Activated T-helper 9 cell treated with anti-CD3 and anti-CD28 coated beads, Interleukin-2, amount 50 U/mL, for 16 hours (primary cell): ENCODE measurements around the gene ARHGAP15.

Experiments
- DNase-seq: peaks from one replicate; pipeline ENCODE4 v3.0.0-alpha.2; 2020; ENCODE audit warnings: low read depth

The ARHGAP15 gene

GRCh38 chr2:143582046-143582747, 453.0 kb downstream of the ARHGAP15 start:
- no peak for DNase-seq

GRCh38 chr2:143584936-143585335, 455.7 kb downstream of the ARHGAP15 start:
- DNase-seq: no peak

- no peak for DNase-seq
Measured at GRCh38 chr2:143586119-143586518, 456.9 kb downstream of the ARHGAP15 start.

- no peak for DNase-seq
Measured at GRCh38 chr2:143588746-143589145, 459.5 kb downstream of the ARHGAP15 start.

- DNase-seq: no peak
Measured at GRCh38 chr2:143594161-143594560, 464.9 kb downstream of the ARHGAP15 start.

- DNase-seq: no peak
Measured at GRCh38 chr2:143594745-143595144, 465.5 kb downstream of the ARHGAP15 start.

- no peak for DNase-seq
Measured at GRCh38 chr2:143600116-143600515, 470.9 kb downstream of the ARHGAP15 start.

GRCh38 chr2:143601828-143602227, 472.6 kb downstream of the ARHGAP15 start:
- no peak for DNase-seq

- no peak for DNase-seq
Measured at GRCh38 chr2:143603035-143603655, 473.9 kb downstream of the ARHGAP15 start.

GRCh38 chr2:143603846-143604565, 474.8 kb downstream of the ARHGAP15 start:
- DNase-seq: no peak

GRCh38 chr2:143604566-143604959, 475.3 kb downstream of the ARHGAP15 start:
- DNase-seq: no peak

- no peak for DNase-seq
Measured at GRCh38 chr2:143607231-143608062, 478.2 kb downstream of the ARHGAP15 start.

- no peak for DNase-seq
Measured at GRCh38 chr2:143608063-143608423, 478.8 kb downstream of the ARHGAP15 start.

GRCh38 chr2:143608758-143609157, 479.5 kb downstream of the ARHGAP15 start:
- no peak for DNase-seq

- no peak for DNase-seq
Measured at GRCh38 chr2:143611336-143611735, 482.1 kb downstream of the ARHGAP15 start.

- no peak for DNase-seq
Measured at GRCh38 chr2:143615562-143615961, 486.3 kb downstream of the ARHGAP15 start.

GRCh38 chr2:143616452-143616851, 487.2 kb downstream of the ARHGAP15 start:
- DNase-seq: no peak

GRCh38 chr2:143617803-143618415, 488.7 kb downstream of the ARHGAP15 start:
- DNase-seq: no peak

GRCh38 chr2:143622106-143622505, 492.9 kb downstream of the ARHGAP15 start:
- no peak for DNase-seq

GRCh38 chr2:143623231-143623908, 494.2 kb downstream of the ARHGAP15 start:
- no peak for DNase-seq

GRCh38 chr2:143623909-143624260, 494.7 kb downstream of the ARHGAP15 start:
- DNase-seq: no peak
